ENCODE measurements around the gene NID2.

Gene NID2

DNA sequence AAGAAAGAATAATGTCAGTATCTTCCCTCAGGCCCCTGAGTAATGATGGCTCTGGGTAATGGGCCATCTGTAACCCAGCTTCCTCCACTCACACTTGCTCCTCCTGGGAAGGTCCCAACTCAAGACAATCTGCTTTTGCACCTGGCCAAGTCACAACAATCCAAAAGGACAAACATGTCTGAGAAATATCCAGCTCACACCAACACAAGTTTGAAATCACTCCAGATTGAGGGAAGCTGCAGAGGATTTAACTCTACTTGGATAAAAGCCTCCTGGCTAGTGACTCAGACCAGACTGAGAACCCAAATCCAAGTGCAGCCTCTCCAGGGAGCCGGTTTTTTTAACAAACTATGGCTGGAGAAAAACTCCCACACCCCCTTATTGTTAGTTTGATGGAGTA, 45.3 kb downstream of the NID2 start:
- DNase-seq = no peak

GRCh38 chr14:52021957-52022600, 46.8 kb downstream of the NID2 start:
- DNase-seq = no peak

DNA sequence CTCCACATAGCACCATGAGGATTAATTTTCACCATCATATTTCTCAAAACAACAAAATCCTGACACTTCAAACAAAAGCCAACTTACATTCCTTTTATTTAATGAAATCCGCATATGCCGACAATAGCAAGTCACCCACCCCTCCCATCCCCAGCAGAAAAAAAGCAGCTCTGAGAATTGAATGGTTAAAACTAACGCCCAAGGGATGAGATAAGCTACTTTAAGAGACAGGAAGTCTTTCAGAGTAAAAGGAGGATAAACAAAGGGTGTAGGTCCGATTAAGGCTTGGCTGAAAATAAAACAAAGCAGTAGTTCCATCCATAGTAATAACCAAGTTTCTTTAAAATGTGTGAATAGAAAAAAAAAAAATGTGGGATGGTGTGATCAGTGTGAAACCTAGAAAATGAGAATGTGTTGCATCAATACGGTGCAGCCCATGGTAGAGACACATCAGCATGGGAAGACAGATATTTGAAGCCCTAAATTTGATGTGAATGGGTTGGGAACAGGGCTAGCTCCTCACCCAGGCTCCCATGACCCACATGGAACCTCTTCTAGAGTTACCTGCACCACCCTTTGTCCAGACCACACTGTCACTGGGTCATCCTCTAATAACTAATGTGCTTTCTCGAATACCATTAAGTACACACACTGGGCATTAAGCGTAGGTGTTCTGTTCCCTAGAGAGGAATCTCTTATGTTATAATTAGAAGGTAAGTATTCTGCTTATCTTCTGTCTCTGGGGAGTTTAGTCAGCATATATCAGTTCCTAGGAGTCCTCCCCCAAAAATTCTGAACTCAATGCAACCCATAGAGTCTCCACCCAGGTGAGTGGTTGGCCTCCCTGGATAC, 47.8 kb downstream of the NID2 start:
- DNase-seq = no peak

DNA sequence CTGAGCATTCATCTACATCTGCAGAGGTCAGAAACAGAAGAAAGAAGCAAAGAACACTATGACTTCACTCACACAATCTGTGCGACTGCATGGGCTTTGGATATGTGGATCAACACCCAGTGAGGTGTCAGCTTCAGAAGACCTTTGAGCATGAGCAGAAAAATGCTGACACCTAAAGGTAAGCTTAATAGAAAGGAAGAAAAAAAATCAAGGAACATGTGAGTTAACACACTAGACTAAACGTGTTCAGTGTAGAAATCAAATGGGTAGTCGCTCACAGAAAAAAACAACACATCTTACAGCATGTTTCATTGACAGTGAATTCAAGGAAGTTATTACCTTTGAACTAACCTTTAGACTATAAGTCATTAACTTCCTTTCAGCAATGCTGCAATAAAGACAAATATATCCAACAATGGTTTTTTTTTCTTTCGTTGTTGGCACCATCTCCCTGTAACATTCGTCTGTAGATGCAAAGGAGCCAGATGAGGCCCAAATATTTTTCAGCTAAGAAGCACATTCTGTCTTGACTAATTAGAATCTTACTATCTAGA, 48.6 kb downstream of the NID2 start:
- no peak for DNase-seq

DNA sequence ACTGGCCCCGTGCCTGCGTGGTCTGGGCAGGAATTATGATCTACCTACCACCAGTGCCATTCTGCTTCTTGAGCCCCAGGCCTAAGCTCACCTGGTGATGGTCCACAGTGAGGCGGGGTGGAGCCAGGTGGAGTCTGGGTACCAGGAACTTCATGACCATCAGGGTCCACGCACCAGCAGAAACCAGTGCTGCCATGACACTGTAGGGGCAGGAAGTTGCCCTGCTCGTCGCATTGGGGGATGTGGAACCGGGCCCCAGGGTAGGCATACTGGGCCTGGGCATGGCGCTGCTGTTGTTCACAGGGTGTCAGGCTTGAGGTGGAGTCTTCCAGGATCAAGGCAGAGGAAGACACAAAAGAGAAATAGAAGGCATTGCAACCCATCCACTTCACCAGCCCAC, 49.9 kb downstream of the NID2 start:
- no peak for DNase-seq

GRCh38 chr14:52018252-52018651, 50.6 kb downstream of the NID2 start:
- DNase-seq = no peak

DNA sequence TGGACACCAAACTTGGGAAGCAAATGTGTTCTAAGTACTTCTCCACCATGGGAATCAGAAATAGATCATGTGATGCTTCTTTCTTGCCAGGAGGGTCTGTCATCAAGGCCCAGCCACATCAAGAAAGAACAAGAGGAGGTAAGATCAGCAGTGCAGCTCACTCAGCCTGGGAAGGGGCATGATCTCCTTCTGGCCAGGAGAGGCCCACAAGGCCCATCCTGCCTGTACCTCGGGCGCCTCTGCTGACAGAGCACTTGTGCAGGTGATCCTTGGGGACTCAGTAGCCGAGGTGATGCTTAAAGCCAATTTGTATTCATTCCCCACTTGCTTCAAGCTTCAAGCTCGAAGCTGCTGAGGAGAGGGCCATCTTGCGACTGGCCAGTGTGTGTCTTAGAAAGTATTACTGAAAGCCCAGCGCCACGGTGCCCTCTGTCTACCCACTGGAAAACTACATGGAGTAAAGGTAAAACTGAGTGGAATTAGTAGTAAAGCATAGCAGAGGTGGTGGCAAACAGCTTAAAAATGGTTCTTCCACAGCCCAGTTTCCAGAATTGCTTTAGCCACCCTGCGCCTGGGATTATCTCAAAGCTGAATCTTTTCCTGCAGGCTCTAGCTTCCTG, 53.3 kb downstream of the NID2 start:
- peak; percentile 76 for DNase-seq

GRCh38 chr14:52014601-52015267, 54.1 kb downstream of the NID2 start:
- DNase-seq = peak; percentile 79

GRCh38 chr14:52013984-52014600, 54.8 kb downstream of the NID2 start:
- DNase-seq = no peak

- DNase-seq = no peak
Observed at GRCh38 chr14:52012635-52013034, 56.2 kb downstream of the NID2 start.

DNA sequence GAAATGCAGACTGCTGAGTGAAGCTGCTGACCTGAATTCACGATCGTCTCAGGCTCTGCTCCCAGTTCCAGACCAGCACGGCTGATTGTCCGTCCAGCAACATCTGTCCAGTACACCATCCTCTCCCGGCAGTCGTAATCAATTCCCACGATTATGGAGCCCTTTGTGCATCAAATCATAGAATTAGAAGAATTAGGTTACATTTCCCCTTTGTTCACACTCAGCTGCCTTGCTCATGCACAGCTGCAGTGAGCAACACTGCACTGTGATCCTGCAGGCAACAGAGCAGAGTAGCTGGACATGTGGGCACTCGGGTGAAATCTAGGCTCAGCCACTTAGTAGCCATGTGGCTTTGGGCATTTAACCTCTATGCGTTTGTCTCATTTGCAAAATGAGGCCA, 57.3 kb downstream of the NID2 start:
- DNase-seq = peak; percentile 28

DNA sequence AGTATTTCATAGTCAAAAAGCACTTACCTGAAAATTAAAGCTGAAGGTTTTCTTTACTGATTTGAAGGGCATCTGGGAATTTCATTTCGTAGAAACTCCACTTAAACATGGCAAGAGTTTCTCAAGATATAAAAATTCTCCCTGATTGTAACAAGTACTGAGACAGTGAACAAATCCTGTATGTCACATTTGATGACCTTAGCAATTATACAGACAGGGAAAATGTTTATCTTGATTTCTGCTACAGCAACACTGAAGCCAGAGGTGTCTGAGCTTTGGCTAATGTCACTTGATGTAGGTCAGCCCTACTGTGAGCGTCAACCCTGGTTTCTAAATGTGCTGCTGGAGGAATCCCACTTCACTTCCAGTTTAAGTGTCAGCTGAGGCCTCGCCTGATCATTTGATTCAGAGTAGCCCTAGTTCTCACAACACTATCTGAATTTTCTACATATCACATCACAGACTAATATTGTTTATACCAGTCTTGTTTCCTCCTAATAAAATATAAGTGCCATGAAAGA, 58.6 kb downstream of the NID2 start:
- DNase-seq = no peak

DNA sequence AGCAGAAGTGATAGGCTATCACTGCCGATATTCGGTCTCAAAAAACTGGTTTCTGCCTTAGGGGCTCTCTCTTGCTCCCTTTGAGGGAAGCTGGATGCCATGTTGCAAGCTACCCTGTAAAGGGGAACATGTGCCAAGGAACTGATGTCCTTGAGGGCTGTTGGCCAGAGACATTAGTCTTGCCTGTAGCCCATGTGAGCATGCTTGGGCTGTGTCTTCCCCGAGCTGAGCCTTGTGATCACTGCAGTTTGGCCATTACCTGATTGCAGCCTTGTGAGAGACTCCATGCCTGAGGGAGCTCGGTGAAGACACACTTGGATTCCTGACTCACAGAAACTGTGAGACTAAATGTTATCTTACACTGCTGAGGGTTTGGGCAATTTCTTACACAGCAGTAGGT, 60.7 kb downstream of the NID2 start:
- no peak for DNase-seq

GRCh38 chr14:52007637-52008036, 61.2 kb downstream of the NID2 start:
- DNase-seq = no peak

GRCh38 chr14:52007211-52007610, 61.6 kb downstream of the NID2 start:
- DNase-seq = no peak

- DNase-seq = no peak
Observed at GRCh38 chr14:52006361-52006760, 62.5 kb downstream of the NID2 start.

DNA sequence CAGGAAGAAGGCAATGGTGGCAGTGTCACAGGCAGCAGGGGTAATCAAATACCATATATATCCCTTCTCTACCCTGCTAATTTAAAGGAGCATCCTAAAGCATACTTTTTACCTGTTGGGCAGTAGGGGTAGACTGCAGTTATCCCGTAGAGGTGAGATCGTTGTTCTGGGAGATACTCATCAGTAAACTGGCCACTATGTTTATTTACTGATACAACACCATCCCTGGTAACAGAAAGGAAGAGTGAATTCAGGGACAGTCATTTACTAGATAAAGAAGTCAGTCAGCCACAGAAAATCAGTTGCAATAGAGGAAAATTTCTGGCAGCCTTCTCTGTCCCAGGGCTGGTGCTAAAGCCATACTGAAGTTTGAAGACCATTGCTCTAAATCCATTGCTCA, 63.2 kb downstream of the NID2 start:
- DNase-seq = no peak

- DNase-seq = no peak
Observed at GRCh38 chr14:52003324-52003723, 65.5 kb downstream of the NID2 start.

- no peak for DNase-seq
Observed at GRCh38 chr14:52002542-52002941, 66.3 kb downstream of the NID2 start.

- DNase-seq = no peak
Observed at GRCh38 chr14:52000696-52001095, 68.2 kb downstream of the NID2 start.

GRCh38 chr14:52000019-52000582, 68.8 kb downstream of the NID2 start:
- DNase-seq = no peak

GRCh38 chr14:51999084-51999483, 69.8 kb downstream of the NID2 start:
- DNase-seq = no peak

Measured in midbrain (tissue), 1 donor.